Dendritic cell treated with granulocyte-macrophage colony-stimulating factor and Interleukin-4, amounts not matched to agents 40 ng/mL and 50 ng/mL, for 4 days (primary cell): ENCODE measurements around the gene LRP5.
"Not testable (repeated sequence)": the region's sequence is repeated elsewhere in the genome, so short reads cannot be mapped to it uniquely, and the experiment has no call there.

Experiments used
- H3K27ac Mint-ChIP-seq: one replicate; pipeline ENCODE4 v1.8.0; 2022; ENCODE audit warnings: mild to moderate bottlenecking, mixed read lengths
- H3K27me3 Mint-ChIP-seq: one replicate; pipeline ENCODE4 v1.8.0; 2022; ENCODE audit warnings: mild to moderate bottlenecking, mixed read lengths
- H3K36me3 Mint-ChIP-seq: one replicate; pipeline ENCODE4 v1.8.0; 2022; ENCODE audit warnings: low read depth, mixed read lengths
- H3K4me1 Mint-ChIP-seq: one replicate; pipeline ENCODE4 v1.8.0; 2022; ENCODE audit warnings: low read depth, mixed read lengths
- H3K4me3 Mint-ChIP-seq: one replicate; pipeline ENCODE4 v1.8.0; 2022; ENCODE audit warnings: mild to moderate bottlenecking, moderate library complexity, mixed read lengths
- H3K9me3 Mint-ChIP-seq: one replicate; pipeline ENCODE4 v1.8.0; 2022; ENCODE audit warnings: mixed read lengths
- intact Hi-C: fragments of 100-400 bp; cut with micrococcal nuclease; formaldehyde crosslinking; loops from one replicate; pipeline ENCODE4 v1.15.0; 2022

The LRP5 gene

DNA sequence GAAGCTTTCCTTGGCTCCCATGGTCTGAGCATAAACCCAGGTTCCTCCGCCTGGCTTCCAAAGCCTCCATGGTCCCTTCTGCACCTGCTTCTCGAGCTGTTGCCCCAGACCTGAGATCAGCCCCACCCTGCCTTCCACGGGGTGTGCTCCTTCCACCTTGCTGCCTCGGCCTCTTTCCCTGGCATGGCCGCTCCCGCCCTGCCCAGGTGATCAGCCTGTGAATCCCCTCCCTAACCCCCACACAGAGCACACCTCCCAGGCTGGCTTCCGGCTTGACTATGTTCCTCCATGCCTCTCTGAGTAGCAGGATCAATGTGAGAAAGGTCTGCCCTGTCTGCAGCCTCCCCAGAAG, 145.5 kb downstream of the LRP5 start:
- Mint-ChIP-seq H3K9me3 (no peaks in the 10 kb centered on the region), H3K27ac (no peak overlapping the region)
- intact Hi-C loops, result no loop called here

GRCh38 chr11:68458340-68458739, 145.9 kb downstream of the LRP5 start:
- H3K4me3 Mint-ChIP-seq, intact Hi-C loops, H3K27ac Mint-ChIP-seq, H3K9me3 Mint-ChIP-seq: not testable (repeated sequence)
- Mint-ChIP-seq H3K4me1 (peaks cover 26% of the 10 kb centered on the region), H3K36me3 (peaks cover 12% of the 10 kb centered on the region), H3K27me3 (peaks cover 12% of the 10 kb centered on the region)

More for the DNA sequence above, 145.5 kb downstream of the LRP5 start:
- H3K27me3 Mint-ChIP-seq, result peaks cover 12% of the 10 kb centered on the region
- peaks cover 21% of the 10 kb centered on the region for H3K4me1 Mint-ChIP-seq
- H3K4me3 Mint-ChIP-seq, result no peak overlapping the region
- H3K36me3 Mint-ChIP-seq, result peaks cover 11% of the 10 kb centered on the region

DNA sequence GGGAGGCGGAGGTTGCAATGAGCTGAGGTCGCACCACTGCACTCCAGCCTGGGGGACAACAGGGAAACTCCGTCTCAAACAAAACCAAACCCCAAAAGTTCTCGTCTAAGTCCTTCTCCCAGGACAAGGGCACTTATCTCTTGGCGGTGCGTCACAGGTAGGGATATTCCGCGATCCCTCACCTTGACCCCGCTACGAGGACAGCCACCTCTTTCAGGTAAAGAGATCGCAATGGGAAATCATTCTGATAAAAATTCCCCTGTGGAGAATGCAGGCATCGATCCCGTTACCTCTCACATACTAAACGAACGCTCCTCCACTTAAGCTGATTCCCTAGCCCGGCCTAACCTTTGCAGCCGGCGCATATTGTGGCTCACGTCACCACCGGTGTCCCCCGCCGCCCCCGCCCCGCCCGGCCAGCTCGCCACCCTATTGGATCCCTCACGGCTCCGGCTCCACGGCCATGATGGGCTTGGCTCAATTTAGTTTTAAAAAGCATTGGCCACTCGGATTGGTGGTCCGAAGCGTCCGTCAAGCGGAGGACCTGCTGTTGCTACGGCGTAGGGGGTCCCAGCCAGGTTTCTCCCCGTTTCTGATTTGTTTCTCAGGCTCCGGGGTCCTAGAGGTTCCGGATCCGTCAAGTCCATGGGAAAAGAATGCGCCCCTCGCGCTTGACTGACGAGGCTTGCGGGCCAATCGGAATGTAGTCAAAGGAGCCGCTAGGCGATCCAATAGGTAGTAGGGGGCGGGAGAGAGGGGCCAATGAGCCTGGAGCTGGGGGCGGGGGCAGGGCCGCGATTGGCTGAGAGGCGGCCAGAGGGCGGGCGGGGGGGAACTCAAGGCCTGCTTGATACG, 147.7 kb downstream of the LRP5 start:
- intact Hi-C loops, result no loop called here
- H3K4me3 Mint-ChIP-seq, result peak overlapping the region; percentile 85
- peaks cover 7% of the 10 kb centered on the region for H3K27me3 Mint-ChIP-seq
- H3K27ac Mint-ChIP-seq, result peak overlapping the region; percentile 93
- H3K36me3 Mint-ChIP-seq, result peaks cover 18% of the 10 kb centered on the region
- no peaks in the 10 kb centered on the region for H3K9me3 Mint-ChIP-seq
- peaks cover 43% of the 10 kb centered on the region for H3K4me1 Mint-ChIP-seq

- H3K36me3 Mint-ChIP-seq, result peaks cover 18% of the 10 kb centered on the region
- H3K4me3 Mint-ChIP-seq, result peak within 1 kb of the TSS; percentile 88
- H3K27ac Mint-ChIP-seq, result peak within 1 kb of the TSS; percentile 93
- H3K4me1 Mint-ChIP-seq, result peaks cover 49% of the 10 kb centered on the region
- H3K27me3 Mint-ChIP-seq, result peaks cover 2% of the 10 kb centered on the region
- intact Hi-C loops, result no loop called here
- no peaks in the 10 kb centered on the region for H3K9me3 Mint-ChIP-seq
Observed at GRCh38 chr11:68460741-68461574, 148.6 kb downstream of the LRP5 start, which contains the start of gene PPP6R3. TSS of gene PPP6R3 (plus strand) at chr11:68460752. CDS start at chr11:68537665, 76,913 bp downstream.

- peak overlapping the region; percentile 88 for H3K4me3 Mint-ChIP-seq
- intact Hi-C loops, result no loop called here
- no peaks in the 10 kb centered on the region for H3K9me3 Mint-ChIP-seq
- peaks cover 18% of the 10 kb centered on the region for H3K36me3 Mint-ChIP-seq
- H3K4me1 Mint-ChIP-seq, result peaks cover 46% of the 10 kb centered on the region
- H3K27me3 Mint-ChIP-seq, result peaks cover 2% of the 10 kb centered on the region
- peak overlapping the region; percentile 93 for H3K27ac Mint-ChIP-seq
Observed at GRCh38 chr11:68461575-68461917, 149.2 kb downstream of the LRP5 start.

GRCh38 chr11:68463714-68464113, 151.3 kb downstream of the LRP5 start:
- peaks cover 67% of the 10 kb centered on the region for H3K4me1 Mint-ChIP-seq
- no peaks in the 10 kb centered on the region for H3K9me3 Mint-ChIP-seq
- peak overlapping the region; percentile 27 for H3K27ac Mint-ChIP-seq
- H3K4me3 Mint-ChIP-seq, result no peak overlapping the region
- H3K27me3 Mint-ChIP-seq, result no peaks in the 10 kb centered on the region
- intact Hi-C loops, result no loop called here
- peaks cover 33% of the 10 kb centered on the region for H3K36me3 Mint-ChIP-seq

GRCh38 chr11:68467201-68467834, 154.9 kb downstream of the LRP5 start:
- Mint-ChIP-seq H3K4me3 (no peak overlapping the region), H3K36me3 (peaks cover 42% of the 10 kb centered on the region), H3K27me3 (no peaks in the 10 kb centered on the region)

GRCh38 chr11:68468217-68468828, 155.9 kb downstream of the LRP5 start:
- peaks cover 35% of the 10 kb centered on the region for H3K36me3 Mint-ChIP-seq
- peaks cover 94% of the 10 kb centered on the region for H3K4me1 Mint-ChIP-seq
- intact Hi-C loops, result no loop called here
- H3K27ac Mint-ChIP-seq, result no peak overlapping the region
- no peaks in the 10 kb centered on the region for H3K9me3 Mint-ChIP-seq
- H3K4me3 Mint-ChIP-seq, result no peak overlapping the region
- no peaks in the 10 kb centered on the region for H3K27me3 Mint-ChIP-seq

More at GRCh38 chr11:68467201-68467834, 154.9 kb downstream of the LRP5 start:
- Mint-ChIP-seq H3K9me3 (no peaks in the 10 kb centered on the region), H3K27ac (no peak overlapping the region), H3K4me1 (peaks cover 96% of the 10 kb centered on the region)
- intact Hi-C loops, result no loop called here

- H3K36me3 Mint-ChIP-seq, result peaks cover 29% of the 10 kb centered on the region
- intact Hi-C loops, result no loop called here
- no peaks in the 10 kb centered on the region for H3K9me3 Mint-ChIP-seq
- no peak overlapping the region for H3K27ac Mint-ChIP-seq
- H3K27me3 Mint-ChIP-seq, result no peaks in the 10 kb centered on the region
- no peak overlapping the region for H3K4me3 Mint-ChIP-seq
- peaks cover 92% of the 10 kb centered on the region for H3K4me1 Mint-ChIP-seq
Observed at GRCh38 chr11:68469122-68469521, 156.7 kb downstream of the LRP5 start.

DNA sequence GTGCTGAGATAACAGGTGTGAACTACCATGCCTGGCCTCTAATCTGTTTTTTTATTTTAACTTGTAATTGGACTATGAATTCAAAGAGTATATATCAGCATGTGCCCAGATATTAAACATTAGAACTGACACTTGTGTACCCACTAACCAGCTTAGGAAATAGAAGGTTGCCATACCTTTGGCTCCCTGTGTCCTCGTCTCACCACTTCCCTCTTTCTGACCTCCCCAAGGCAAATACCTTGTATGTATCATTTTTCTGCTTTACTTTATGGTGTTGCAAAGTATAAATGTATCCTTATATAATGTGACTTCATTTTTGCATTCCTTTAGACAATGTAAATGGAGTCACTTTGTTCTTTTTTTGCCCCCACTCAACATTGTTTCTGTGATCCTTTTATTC, 157.3 kb downstream of the LRP5 start:
- Mint-ChIP-seq H3K36me3 (peaks cover 30% of the 10 kb centered on the region), H3K27ac (peak overlapping the region; percentile 38), H3K27me3 (no peaks in the 10 kb centered on the region), H3K4me1 (peaks cover 87% of the 10 kb centered on the region), H3K4me3 (no peak overlapping the region), H3K9me3 (no peaks in the 10 kb centered on the region)
- intact Hi-C loops, result no loop called here

DNA sequence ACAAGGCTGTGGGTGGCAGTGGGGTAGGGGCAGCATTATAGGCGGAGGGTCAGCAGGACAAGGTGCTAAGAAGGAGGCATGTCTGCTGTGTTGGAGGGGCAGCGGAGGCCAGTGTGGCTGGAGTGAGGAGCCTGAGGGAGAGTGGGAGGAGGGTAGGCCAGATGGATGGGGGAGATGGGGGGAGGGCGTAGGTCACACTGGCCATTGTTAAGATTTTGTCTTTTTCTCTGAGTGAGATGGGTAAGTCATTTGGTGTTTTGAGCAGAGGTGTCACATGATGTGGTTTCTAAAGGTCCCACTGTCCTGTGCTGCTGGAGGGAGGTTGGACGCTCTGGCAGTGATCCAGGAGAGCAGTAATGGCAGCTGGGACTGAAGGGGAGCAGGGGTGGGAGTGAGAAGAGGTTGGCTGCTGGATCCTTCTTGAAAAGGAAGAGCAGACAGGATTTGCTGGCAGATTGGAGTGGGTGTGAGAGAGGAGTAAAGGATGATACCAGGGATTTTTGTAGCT, 158.0 kb downstream of the LRP5 start:
- H3K4me1 Mint-ChIP-seq, result peaks cover 80% of the 10 kb centered on the region
- peak overlapping the region; percentile 38 for H3K27ac Mint-ChIP-seq
- peaks cover 35% of the 10 kb centered on the region for H3K36me3 Mint-ChIP-seq
- no peaks in the 10 kb centered on the region for H3K9me3 Mint-ChIP-seq
- no peaks in the 10 kb centered on the region for H3K27me3 Mint-ChIP-seq
- intact Hi-C loops, result no loop called here
- no peak overlapping the region for H3K4me3 Mint-ChIP-seq

GRCh38 chr11:68471360-68472340, 159.3 kb downstream of the LRP5 start:
- intact Hi-C loops, result no loop called here
- H3K4me3 Mint-ChIP-seq, result peak overlapping the region; percentile 33
- H3K4me1 Mint-ChIP-seq, result peaks cover 71% of the 10 kb centered on the region
- no peaks in the 10 kb centered on the region for H3K9me3 Mint-ChIP-seq
- no peaks in the 10 kb centered on the region for H3K27me3 Mint-ChIP-seq
- peak overlapping the region; percentile 38 for H3K27ac Mint-ChIP-seq
- H3K36me3 Mint-ChIP-seq, result peaks cover 45% of the 10 kb centered on the region
